NCI-H2029 (cell line): Measurements from ENCODE around the gene HMOX2.

Experiments used
- DNase-seq: peaks from one replicate; lab custom pipeline; 2025; lab: John Stamatoyannopoulos, UW

The HMOX2 gene, protein sequence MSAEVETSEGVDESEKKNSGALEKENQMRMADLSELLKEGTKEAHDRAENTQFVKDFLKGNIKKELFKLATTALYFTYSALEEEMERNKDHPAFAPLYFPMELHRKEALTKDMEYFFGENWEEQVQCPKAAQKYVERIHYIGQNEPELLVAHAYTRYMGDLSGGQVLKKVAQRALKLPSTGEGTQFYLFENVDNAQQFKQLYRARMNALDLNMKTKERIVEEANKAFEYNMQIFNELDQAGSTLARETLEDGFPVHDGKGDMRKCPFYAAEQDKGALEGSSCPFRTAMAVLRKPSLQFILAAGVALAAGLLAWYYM

DNA sequence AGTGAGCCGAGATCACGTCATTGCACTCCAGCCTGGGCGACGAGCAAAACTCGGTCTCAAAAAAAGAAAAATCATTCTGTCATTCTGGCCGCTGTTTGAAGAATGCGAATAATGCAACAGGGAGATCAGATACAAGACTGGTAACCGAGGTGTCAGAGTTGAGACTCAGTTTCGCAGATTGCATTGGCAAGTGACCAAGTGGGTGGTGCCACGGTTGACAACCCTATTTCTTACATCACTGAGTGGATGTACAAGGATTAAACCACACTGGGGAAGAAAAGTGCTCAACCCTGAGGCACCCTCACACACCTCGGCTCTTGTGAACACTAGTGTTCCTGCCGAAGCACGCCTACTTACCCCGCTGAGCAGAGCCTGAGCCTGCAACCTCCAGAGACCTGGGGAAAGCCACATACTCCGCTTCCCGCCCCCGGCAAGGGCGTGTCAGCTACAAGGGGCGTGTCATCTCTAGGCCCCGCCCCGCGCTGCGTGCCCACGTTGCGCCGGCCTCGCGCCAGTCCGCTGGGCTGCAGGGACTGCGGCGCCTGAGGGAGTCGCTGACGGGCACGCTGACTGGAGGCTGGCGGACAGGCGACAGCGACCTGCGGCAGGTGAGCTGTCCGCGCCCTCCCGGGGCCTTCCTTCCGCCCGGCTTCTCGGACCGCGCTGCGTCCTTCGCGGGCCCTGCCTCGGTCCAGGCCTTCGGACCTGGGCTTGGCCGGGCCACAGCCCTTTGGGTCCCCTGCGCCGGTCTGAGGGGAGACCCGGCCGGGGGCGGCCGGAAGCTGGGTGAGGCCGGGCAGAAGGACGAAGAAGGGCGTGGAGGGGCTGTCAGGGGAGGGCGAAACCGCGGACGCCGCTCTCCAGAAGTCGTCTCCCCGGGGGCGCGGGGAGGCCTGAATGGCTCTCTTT is at the start of gene HMOX2:
Gene HMOX2 (plus strand): TSS at position 519 of the 909 bp plus-strand sequence. CDS start 29,127 bp downstream, outside the sequence.
- DNase-seq = peak; percentile 88

DNA sequence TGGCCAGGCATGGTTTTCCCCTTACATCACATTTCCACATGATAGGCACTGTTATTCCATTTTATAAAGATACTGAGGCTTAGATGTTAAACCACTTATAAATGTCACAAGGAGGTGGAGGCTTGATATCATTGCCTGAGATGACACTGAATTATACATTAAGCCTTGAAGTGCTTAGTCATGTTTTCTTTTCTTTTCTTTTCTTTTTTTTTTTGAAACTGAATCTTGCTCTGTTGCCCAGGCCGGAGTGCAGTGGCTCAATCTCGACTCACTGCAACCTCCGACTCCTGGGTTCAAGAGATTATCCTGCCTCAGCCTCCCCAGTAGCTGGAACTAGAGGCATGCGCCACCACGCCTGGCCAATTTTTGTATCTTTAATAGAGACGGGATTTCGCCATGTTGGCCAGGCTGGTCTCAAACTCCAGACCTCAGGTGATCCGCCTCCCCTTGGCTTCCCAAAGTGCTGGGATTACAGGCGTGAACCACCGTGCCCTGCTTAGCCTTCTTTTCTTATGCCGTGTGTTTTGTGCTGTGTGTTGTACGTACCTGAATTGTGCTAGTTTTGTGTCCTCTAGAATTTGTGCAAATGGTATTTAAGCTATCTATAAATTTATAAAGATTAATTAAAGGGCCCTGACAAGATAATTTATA is 49.4 kb upstream of the HMOX2 start:
- DNase-seq = no peak

DNA sequence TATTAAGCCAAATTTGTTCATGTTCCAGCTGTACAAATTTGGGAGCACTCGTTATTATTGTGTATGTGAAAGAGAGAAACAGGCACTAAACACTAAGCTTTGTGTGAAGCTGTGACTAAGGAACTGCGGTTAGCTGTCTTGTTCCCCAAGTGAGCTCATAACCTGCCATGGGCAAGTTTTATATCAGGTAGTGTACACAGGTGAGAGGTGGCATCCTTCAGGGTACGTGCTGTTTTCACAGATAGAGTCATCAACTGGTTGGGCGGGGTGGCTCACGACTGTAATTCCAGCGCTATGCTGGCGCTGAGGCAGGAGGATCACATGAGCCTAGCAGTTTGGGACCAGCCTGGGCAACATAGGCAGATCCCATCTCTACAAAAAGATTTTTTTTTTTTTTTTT is 47.7 kb upstream of the HMOX2 start:
- no peak for DNase-seq

DNA sequence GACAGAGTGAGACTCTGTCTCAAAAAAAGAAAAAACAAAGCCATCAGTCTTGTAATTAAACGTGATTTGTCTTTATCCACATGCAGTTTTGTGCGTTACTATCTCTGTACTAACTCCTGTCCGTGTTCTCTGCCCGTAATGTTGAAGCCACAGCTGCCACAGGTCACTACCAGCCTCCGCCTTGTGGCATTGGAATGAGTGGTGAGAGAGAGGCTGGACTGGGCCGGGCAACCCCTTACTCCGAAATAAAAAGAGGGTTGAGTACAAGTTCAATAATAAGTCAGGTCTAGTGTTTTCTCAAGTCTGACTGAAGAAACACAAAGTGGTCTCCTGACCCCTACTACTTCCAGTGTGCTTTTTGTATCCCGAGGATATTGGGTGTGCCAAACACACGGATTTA is 45.2 kb upstream of the HMOX2 start:
- no peak for DNase-seq

DNA sequence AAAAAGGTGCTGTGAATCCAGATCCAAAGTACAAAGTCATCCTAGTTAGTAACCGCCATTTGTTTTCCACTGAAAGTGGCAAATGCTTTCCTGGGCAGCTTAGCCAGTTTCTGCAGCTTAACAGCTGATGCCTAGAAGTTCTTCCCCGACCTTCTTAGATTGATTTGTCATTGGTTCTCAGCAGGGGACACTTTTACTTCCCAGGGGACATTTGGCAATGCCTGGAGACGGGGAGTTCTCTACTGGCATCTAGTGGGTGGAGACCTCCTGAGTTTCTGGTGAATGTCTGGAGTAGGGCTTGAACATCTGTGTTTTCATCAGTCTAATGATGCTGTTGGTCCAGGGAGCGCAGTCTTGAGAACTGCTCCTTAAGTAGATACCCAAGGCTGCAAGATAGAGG is 43.0 kb upstream of the HMOX2 start:
- DNase-seq = no peak

DNA sequence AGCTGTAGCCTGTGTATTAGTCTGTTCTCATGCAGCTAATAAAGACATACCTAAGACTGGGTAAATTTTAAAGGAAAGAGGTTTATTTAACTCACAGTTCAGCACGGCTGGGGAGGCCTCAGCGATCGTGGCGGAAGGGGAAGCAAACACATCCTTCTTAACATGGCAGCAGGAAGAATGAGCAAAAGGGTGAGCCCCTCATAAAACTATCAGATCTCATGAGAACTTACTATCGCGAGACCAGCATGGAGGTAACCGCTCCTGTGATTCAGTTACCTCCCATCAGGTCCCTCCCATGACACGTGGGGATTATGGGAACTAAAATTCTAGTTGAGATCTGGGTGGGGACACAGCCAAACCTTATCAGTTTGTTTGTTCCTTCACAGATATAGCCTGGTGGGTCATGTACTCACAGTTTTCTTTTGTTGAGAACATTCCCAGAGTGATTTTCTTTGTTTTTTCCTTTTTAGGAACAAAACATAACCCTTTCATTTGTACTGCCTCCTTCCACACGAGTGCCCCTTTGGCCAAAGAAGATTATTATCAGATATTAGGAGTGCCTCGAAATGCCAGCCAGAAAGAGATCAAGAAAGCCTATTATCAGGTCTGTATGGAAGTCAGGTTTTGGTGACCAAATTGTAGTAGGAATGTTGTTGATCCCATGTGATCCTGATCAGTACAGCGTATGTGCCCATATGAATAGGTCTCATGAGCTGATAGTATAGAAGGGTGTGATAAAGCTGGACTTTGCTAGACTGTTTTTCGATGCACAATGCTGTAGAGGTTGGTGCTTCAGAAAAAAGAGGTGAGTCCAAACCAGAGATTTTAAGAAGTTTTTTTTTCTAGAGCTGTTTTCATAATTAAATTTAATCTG is 42.0 kb upstream of the HMOX2 start:
- DNase-seq = no peak

DNA sequence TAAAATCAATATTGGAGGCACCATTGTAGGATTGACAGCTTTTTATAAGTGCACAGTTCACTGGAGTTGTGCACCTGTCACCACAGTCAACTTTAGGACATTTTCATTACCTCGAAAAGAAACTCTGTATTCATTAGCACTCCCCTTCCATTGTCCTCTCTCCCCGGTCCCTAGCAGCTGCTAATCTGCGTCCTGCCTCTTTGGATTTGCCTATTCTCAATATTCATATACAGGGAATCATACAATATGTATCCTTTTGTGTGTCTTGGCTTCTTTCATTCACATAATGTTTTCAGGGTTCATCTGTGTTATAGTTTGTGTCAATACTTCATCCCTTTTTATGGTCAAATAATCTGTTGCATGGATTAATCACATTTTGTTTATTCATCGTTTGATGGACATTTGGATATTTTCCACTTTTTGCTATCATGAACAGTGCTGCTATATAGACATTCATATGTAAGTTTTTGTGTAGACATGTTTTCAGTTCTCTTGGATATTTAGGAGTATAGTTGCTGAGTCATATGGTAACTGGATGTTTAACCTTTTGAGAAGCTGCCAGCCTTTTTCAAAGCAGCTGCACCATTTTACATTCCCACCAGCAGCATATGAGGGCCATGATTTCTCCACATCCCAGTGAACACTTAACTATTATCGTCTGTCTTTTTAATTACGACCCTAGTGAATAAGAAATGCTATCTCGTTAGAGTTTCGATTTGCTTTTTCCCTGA is 40.7 kb upstream of the HMOX2 start:
- DNase-seq = no peak

DNA sequence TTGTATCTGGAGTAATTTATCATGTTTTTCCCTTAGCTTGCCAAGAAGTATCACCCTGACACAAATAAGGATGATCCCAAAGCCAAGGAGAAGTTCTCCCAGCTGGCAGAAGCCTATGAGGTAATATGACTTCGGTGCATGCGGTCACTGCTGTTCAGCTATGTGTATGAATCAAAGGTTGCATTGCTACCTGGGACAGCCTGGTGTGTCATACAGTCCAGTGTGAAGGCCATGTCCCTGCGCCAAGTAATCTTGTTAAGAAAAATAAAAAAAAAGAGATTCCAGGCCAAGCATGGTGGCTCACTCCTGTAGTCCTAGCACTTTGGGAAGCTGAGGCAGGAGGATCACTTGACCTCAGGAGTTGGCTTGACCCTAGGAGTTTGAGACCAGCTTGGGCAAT is 38.8 kb upstream of the HMOX2 start:
- no peak for DNase-seq

DNA sequence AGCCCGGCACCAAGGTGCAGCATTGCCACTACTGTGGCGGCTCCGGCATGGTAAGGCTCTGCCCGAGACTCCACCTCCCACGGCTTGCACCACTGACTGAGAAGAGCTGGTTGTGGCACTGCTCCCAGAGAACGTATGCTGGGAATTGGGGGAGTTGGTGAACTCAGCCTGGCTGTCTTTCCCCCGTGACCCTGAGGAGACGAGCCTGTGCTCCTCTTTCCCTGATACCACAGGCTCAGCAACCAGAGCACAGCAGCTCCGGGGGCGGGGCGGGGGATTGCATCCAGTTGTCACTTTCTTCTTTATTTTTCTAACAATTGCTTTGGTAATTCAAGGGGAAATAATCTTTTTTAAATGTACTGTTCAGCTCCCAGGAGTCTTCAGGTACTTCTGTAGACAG is 33.8 kb upstream of the HMOX2 start:
- no peak for DNase-seq

DNA sequence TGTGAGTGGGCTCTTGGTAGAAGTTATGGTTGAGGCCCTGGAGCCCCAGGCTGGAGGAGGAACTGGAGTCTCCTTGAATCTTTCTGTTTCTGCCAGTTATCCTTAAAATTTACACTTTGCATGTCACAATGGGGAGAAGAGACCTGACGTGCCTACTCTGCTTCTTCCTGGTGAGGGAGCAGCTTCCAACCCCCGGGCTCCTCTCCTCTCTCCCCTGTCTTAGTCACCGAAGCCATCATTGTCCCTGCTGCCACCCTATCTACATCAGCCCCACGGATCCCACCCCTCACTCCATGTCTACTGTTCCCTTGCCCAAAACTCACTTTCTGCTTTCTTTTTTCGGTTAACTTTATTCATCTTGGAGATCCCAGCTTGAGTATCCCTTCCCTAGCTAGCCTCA is 32.9 kb upstream of the HMOX2 start:
- no peak for DNase-seq

DNA sequence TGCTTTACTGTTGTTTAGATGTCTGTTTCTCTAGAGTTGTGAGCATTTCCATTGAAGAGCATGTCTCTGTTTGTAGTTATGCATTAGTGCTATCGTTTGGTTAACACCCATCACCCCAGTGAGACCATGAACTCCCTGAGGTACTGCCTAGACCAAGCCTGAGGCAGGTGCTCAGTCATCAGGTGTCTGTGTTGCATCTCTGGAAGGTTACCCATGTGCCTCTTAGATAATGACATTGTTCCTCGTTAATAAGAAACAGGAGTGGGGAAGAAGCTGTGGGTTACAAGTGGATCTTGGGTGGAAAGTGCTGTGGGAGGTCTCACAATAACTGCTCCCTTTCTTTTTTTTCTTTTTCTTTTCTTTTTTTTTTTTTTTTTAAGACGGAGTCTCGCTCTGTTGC is 32.2 kb upstream of the HMOX2 start:
- DNase-seq = no peak

DNA sequence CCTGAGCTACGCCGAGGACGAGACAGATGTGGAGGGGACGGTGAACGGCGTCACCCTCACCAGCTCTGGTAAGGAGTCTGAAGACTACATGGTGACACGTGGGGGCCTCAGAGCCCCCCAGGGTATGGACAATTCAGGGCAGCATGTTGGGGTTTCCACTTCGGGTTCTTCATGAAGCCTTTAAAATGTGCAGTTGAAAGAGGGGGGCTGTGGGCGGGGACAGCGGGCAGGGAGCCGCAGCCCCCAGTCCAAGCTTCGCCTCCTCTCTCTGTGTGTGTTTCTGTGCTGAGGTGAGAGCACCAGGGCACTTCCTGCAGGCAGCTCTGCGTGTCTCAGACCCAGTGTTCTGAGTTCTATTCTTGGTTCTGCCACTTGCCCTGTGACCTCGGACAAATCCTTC is 25.8 kb upstream of the HMOX2 start:
- DNase-seq = no peak

DNA sequence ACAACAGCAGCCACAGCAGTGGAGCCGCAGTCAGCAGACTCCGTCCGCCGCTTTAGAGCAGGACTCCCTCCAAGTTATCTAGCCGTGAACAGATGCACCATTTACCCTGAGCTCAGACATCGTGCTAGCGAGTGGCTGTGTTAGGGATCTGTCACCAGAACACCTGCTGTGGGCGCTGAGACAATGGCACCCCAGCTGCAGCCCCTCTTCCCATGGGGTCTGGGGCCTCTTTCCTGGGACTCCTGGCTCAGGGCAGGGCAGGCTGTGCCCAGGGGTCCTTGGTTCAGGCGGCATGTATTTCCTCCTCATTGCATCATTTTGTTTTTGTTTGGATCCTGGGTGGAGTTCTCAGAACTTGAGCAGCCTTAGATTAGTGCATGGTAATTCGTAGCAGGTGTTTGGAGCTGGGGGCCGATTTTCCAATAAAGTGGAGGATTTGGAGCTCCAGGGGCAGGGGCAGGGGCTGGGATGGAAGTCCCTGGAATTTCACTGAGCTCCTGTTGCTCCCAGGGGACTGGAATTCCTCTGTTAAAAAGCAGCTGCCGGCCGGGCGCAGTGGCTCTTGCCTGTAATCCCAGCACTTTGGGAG is 25.2 kb upstream of the HMOX2 start:
- no peak for DNase-seq

DNA sequence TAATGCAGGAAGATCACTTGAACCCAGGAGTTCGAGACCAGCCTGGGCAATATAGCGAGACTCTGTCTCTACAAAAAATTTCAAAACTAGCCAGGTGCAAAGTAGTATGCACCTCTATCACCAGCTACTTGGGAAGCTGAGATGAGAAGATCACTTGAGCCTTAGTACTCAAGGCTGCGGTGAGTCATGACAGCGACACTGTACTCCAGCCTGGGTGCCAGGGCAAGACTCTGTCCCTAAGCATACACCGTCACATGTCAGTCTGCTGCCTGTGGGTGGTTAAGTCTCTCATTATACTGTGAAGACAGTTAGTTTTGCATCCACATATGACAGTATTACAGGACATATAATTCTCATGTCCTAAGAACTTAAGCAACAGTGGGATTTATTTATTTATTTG is 23.5 kb upstream of the HMOX2 start:
- DNase-seq = no peak

DNA sequence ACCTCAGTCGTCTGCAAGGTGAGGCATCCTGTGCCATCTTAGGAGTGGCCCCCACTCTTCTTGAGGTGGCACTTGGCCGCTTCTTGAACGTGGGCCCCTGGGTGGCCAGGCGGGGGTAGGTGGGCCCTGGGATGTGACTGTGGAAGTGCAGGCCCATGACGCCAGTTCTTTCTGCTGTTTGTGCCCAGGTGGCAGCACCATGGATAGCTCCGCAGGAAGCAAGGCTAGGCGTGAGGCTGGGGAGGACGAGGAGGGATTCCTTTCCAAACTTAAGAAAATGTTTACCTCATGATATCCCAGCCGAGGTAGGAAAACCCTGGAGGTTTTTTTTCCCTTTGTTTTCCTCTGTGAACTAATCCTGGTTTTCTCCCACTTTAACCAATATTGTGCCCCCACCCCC is 21.6 kb upstream of the HMOX2 start:
- no peak for DNase-seq

DNA sequence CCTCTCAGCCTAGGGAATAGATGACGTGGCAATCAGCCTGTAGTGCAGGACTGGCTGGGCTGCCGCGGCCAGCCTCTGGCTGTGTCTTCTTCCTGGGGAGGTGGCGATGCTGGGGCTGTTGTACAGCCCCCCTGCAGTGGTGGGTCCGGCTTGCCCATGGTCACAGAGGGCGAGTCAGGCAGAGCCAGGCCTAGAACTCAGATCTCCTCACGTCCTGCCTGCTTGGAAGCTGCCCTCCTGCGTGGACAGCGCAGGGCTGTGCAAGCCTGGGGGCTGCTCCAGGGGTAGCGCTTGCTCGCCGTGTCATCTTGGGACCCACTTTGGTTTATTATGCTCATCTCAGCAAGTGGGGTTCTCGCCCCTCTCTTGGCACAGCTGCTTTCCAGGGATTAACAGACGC is 21.1 kb upstream of the HMOX2 start:
- no peak for DNase-seq

DNA sequence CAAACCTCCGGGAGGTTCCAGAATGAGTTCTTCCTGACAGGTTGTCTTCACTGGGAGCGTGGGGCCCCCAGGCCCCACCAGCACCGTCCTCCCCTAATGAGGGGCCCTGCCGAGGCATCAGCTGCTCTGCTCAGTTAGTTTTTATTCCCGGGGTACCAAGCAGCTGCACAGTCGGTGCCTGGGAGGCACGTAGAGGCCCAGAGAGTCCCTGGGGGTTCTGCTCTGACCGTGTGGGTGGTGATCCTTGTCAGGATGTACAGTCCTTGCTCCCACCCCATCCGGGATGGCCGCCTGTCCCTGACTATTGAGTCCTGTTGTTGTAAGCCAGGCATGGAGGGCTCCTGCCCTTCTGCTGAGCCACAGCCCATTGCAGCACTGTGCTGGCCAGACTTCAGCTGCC is 20.2 kb upstream of the HMOX2 start:
- DNase-seq = no peak

DNA sequence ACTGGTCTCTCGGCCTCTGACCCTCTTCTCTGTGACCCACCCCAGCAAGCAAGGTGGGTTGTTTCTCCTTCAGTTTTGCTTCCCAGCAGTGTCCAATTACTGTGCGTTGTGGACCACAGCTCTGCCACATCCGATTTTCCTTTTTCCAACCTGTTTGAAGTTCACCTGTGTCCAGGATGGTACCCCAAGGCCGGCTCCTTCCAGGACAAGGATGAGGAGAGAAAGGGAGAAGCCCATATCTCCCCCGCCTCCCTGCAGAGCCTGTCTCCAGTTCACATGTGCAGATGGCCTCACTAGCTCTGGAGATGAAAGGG is 15.3 kb upstream of the HMOX2 start:
- DNase-seq = no peak

DNA sequence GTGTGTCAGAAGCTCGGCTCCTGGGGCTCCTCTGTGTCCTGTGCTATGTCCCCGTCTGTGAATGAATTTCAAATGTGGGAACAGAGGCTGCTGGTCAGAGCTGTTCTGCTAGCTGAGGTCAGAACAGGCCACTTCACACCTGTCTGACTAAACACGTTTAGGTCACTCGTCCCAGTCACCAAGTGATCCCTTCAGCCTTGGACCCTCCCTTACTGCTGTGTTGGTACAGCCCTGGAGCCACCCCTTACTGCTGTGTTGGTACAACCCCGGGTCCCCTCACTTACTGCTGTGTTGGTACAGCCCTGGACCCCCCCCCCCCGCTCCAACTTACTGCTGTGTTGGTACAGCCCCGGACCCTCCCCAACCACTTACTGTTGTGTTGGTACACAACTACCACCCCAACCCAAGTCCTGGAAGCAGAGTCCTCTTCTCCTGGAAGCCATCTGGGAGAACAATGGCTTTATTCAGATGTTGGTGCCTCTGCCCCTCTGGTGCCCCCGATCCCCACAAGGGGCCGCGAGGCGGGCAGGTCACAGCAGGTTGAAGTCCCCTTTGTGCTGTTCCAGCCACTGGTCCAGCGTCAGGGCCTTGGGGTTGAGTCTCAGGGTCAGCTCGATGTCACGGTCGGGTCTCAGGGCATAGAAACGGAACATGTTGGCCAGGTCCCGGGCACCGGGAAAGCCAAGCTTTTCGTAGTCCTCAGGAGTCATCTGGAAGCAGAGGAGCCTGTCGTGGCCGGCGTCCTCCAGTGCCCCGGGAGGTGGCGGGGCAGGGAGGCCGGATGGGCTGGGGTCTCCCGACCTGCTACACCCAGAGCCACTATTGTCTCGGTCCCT is 14.7 kb upstream of the HMOX2 start:
- no peak for DNase-seq

DNA sequence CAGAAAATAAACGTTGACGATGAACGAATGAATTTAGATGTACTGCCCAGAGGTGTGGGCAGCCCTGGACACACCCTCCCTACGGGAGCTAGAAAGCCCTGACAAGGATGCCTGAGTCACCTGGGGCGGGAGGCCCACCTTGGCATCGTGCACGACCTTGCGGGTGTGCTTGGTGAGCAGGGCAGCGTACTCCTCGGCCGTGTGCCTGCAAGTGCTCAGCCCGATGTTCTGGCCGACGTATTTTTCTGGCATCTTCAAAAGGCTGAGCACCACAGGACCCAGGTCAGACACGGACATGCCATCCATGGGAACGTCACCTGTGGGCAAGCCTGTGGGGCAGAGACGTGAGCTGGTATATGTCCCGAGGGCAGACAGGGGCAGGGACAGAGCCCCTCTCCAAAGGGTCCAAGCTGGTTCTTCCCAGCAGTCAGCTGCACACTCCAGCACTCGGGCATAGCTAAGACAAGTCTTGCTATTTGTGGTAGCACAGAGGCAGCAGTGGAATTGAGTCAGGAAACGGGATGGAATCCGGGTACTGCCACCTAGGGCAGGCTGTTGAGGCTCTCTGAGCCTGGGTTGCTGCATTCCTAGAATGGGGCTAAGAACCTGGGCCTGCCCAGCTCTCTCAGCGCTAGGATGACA is 12.6 kb upstream of the HMOX2 start:
- no peak for DNase-seq
